Measurements from ENCODE around the gene RNLS.

GRCh38 chr10:88249450-88249849, 333.7 kb downstream of the RNLS start:
- TF ChIP-seq RAD21 (IDR thresholded peaks at IDR 0.05; ENCODE audit: low read length) = no peak
- TF ChIP-seq POLR2A (IDR thresholded peaks at IDR 0.05; ENCODE audit: low read depth, low read length) = no peak
- TF ChIP-seq CEBPB (IDR thresholded peaks at IDR 0.05; ENCODE audit: low read depth, low read length) = no peak
- no peak for TF ChIP-seq CTCF (conservative IDR thresholded peaks at IDR 0.05; ENCODE audit: low read depth, low read length)
- TF ChIP-seq, protein P1, sequence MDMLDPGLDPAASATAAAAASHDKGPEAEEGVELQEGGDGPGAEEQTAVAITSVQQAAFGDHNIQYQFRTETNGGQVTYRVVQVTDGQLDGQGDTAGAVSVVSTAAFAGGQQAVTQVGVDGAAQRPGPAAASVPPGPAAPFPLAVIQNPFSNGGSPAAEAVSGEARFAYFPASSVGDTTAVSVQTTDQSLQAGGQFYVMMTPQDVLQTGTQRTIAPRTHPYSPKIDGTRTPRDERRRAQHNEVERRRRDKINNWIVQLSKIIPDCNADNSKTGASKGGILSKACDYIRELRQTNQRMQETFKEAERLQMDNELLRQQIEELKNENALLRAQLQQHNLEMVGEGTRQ (IDR thresholded peaks at IDR 0.05; ENCODE audit: low read depth, low read length) = no peak
- no peak for TF ChIP-seq BHLHE40 (IDR thresholded peaks at IDR 0.05; ENCODE audit: low read depth, low read length)
- TF ChIP-seq ELK1 (IDR thresholded peaks at IDR 0.05; ENCODE audit: borderline replicate concordance, low read depth, low read length) = no peak

Measured in IMR-90 (cell line).